Heart right ventricle (tissue), 16 donors: ENCODE data around the gene C3orf20. TPM values are rescaled to one million over a fixed set of nuclear protein-coding genes. Genes with fewer than 3 reads are reported as not detected.

Source experiments
- ATAC-seq, 8 donors: fragments of 200-7000 bp; cut with Tn5 transposase; one replicate each; pipeline ENCODE4 v1.9.1; 2020; ENCODE audit warnings: mild to moderate bottlenecking in 8 of 8, moderate library complexity in 8 of 8, moderate number of reproducible peaks in 1 of 8
- DNase-seq, 2 donors: peaks; one replicate each; pipeline ENCODE4 v3.0.0-alpha.2; 2020
- H3K27ac ChIP-seq, 10 donors: fragments of 200-600 bp; sonication (generic) in 2 of 10; one replicate each; pipeline versions ENCODE4 v1.5.0 to v1.8.0; 2020 to 2022; ENCODE audit warnings: mild to moderate bottlenecking in 3 of 10
- H3K27me3 ChIP-seq, 7 donors: fragments of 200-600 bp; one replicate each; pipeline ENCODE4 v1.8.0; 2021 to 2022; ENCODE audit warnings: mild to moderate bottlenecking in 2 of 7
- H3K36me3 ChIP-seq, 9 donors: fragments of 200-600 bp; sonication (generic) in 1 of 9; one replicate each; pipeline versions ENCODE4 v1.5.0 to v1.8.0; 2020 to 2022; ENCODE audit warnings: mild to moderate bottlenecking in 2 of 9
- H3K4me1 ChIP-seq, 9 donors: fragments of 200-600 bp; sonication (generic) in 1 of 9; one replicate each; pipeline versions ENCODE4 v1.5.0 to v1.8.0; 2020 to 2022; ENCODE audit warnings: mild to moderate bottlenecking in 4 of 9
- H3K4me3 ChIP-seq, 10 donors: fragments of 200-600 bp; sonication (generic) in 2 of 10; one replicate each; pipeline versions ENCODE4 v1.5.0 to v1.8.0; 2020 to 2022; ENCODE audit warnings: mild to moderate bottlenecking in 7 of 10, moderate library complexity in 2 of 10
- H3K9me3 ChIP-seq, 11 donors: fragments of 200-600 bp in 10 of 11; sonication (generic) in 2 of 11; one replicate each; pipeline versions ENCODE4 v1.5.0 to v1.8.0; 2013 to 2022; ENCODE audit warnings: mild to moderate bottlenecking in 2 of 11, control low read depth in 1 of 11, moderate library complexity in 1 of 11
- WGBS, 2 donors: extraction: QIAGEN DNeasy Blood & Tissue Kit; methylation state at CpG; one replicate each; pipeline ENCODE4 v1.1.7; 2013; ENCODE audit warnings: inconsistent platforms in 1 of 2; 5-methylcytosine and 5-hydroxymethylcytosine counted together
- intact Hi-C, 10 donors: fragments of 100-400 bp; cut with DNase I; formaldehyde crosslinking; loops; one replicate each; pipeline versions ENCODE4 v1.11.1 to v1.14.2; 2022
- polyA plus RNA-seq, 2 donors: library from polyadenylated mRNA; stranded (reverse); fragments of 200-250 nt; gene quantifications; one replicate each; pipeline ENCODE4 v1.2.3, GENCODE V29; 2013
- total RNA-seq, 10 donors: library from RNA; stranded (reverse); fragmentation: NEBNext Ultra II Directional in 3 of 10; extraction: Animal tissue kit (Norgen Biotek cat#: 25700) in 3 of 10; gene quantifications; one replicate each; pipeline versions ENCODE4 v1.2.1 to v1.2.4, GENCODE V29; 2021 to 2023
- TF ChIP-seq, protein P1 (sequence below), 9 donors: fragments of 200-600 bp; sonication (generic) in 2 of 9; IDR thresholded peaks; one replicate each; pipeline versions ENCODE4 v1.5.0 to v1.8.0; 2021 to 2022; ENCODE audit warnings: antibody characterized with exemption in 9 of 9, mild to moderate bottlenecking in 5 of 9, moderate library complexity in 1 of 9
- donor health status: Arrhythmogenic right ventricular cardiomyopathy.
- donor health status: ischemic (EF 13 %, LVEDD 7.1; RV severe dilation, severe dysfunction).
- donor health status: healthy with polysubstance abuse.
- donor health status: DM: no; HTN: yes; CAD: no.
- donor health status: DM: no; HTN: no; CAD: no.
- donor health status: ischemic (EF 25% LVEDD 6.9; RV normal size, moderate dysfunction).
- donor health status: ischemic (EF 25% LVEDD 5.7; RV mildly dilated, moderate dysfunction).
- donor health status: healthy.
- donor health status: DM: yes; HTN: yes; CAD: no.
- donor health status: Ischemic cardiomyopathy.
- donor health status: ischemic (EF 35%, LVEDD 5.7; RV mildly dilated, moderate dysfunction).
- donor health status: nonischemic (EF 11% LVEDD 7.7; RV severe dilation, severe dysfunction).
- donor health status: DM: yes; HTN: yes; CAD: no.
- donor health status: PGD.
- donor health status: ischemic (EF 29% LVEDD 5.4; RV normal size, mild dysfunction).
- donor health status: nonischemic (EF 23%, LVEDD 6.1; RV moderate dilation, normal function).

Gene C3orf20
- total and polyA plus RNA-seq, 12 donors: 0.10 to 0.36 (median 0.16) TPM; not detected in 7

- TF ChIP-seq, protein P1, sequence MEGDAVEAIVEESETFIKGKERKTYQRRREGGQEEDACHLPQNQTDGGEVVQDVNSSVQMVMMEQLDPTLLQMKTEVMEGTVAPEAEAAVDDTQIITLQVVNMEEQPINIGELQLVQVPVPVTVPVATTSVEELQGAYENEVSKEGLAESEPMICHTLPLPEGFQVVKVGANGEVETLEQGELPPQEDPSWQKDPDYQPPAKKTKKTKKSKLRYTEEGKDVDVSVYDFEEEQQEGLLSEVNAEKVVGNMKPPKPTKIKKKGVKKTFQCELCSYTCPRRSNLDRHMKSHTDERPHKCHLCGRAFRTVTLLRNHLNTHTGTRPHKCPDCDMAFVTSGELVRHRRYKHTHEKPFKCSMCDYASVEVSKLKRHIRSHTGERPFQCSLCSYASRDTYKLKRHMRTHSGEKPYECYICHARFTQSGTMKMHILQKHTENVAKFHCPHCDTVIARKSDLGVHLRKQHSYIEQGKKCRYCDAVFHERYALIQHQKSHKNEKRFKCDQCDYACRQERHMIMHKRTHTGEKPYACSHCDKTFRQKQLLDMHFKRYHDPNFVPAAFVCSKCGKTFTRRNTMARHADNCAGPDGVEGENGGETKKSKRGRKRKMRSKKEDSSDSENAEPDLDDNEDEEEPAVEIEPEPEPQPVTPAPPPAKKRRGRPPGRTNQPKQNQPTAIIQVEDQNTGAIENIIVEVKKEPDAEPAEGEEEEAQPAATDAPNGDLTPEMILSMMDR (IDR thresholded peaks at IDR 0.05): no peak
- Histone ChIP-seq H3K27ac (no peak overlapping the region), H3K9me3 (peaks cover 0 to 13% (median 6%) of the 10 kb centered on the region in 11 donors), H3K4me3 (no peak overlapping the region), H3K27me3 (peaks cover 0 to 6% (median 0%) of the 10 kb centered on the region in 7 donors), H3K36me3 (no peaks in the 10 kb centered on the region), H3K4me1 (peaks cover 0 to 7% (median 0%) of the 10 kb centered on the region in 9 donors)
- no peak for ATAC-seq
- intact Hi-C loops: no loop called here
- no peak for DNase-seq
- WGBS, 2 donors: 82 to 83% methylated on average over 2 of the region's 2 CpGs
Measured at GRCh38 chr3:14688525-14688924, 13.6 kb downstream of the C3orf20 start.

DNA sequence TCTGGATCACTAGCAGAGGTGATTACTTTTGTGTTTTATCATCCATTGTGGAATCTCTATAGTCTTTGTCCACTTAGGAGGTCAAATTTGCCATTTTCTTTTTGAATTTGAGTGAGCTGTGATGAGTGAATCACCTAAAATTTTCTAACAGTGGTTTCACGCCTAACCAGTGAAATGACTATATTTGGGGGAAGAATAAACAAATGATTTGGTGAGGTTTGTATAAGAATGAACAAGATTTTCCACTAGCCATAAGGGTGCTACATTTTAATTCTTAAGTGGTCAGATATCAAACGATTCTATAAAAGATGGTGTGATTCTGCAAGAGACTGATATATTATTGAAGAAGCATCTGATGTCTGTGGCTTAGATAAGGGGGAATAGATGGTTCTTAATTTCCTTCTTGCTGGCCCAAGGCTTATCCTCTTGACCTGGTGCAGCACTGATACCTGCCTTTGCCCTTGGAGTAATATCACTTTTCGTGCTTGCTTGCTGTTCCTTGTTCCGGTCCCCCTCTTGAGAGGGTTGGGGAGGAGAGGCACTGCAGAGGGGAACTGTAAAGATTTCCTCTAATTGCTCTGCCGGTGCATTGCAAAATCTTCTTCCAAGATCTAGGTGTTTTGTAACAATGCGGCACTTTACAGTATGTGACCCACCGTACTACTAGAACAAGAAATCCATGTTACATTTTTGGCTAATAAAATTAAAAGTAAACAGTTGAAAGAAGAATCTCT is 14.5 kb downstream of the C3orf20 start:
- Histone ChIP-seq H3K27ac (no peak overlapping the region), H3K27me3 (peaks cover 0 to 6% (median 0%) of the 10 kb centered on the region in 7 donors), H3K4me3 (no peak overlapping the region), H3K36me3 (no peaks in the 10 kb centered on the region), H3K9me3 (peaks cover 0 to 20% (median 6%) of the 10 kb centered on the region in 11 donors), H3K4me1 (peaks cover 0 to 7% (median 0%) of the 10 kb centered on the region in 9 donors)
- DNase-seq: no peak
- TF ChIP-seq, protein P1 (IDR thresholded peaks at IDR 0.05): no peak
- ATAC-seq: no peak
- intact Hi-C loops: no loop called here
- 78 to 80% methylated on average over 7 of the region's 7 CpGs for WGBS, 2 donors

GRCh38 chr3:14691239-14691638 is 16.3 kb downstream of the C3orf20 start:
- no peak for ATAC-seq
- Histone ChIP-seq H3K4me1 (peaks cover 0 to 7% (median 0%) of the 10 kb centered on the region in 9 donors), H3K27me3 (peaks cover 0 to 6% (median 0%) of the 10 kb centered on the region in 7 donors), H3K36me3 (no peaks in the 10 kb centered on the region), H3K27ac (no peak overlapping the region), H3K4me3 (no peak overlapping the region), H3K9me3 (peaks cover 0 to 20% (median 6%) of the 10 kb centered on the region in 11 donors)
- TF ChIP-seq, protein P1 (IDR thresholded peaks at IDR 0.05): no peak
- no peak for DNase-seq
- 89 to 93% methylated on average over 4 of the region's 4 CpGs for WGBS, 2 donors
- intact Hi-C loops: no loop called here

- DNase-seq: no peak
- WGBS, 2 donors: 95 to 100% methylated on average over 1 of the region's 1 CpG
- Histone ChIP-seq H3K27ac (no peak overlapping the region), H3K9me3 (peaks cover 0 to 20% (median 6%) of the 10 kb centered on the region in 11 donors), H3K27me3 (peaks cover 0 to 6% (median 0%) of the 10 kb centered on the region in 7 donors), H3K36me3 (no peaks in the 10 kb centered on the region), H3K4me3 (no peak overlapping the region), H3K4me1 (peaks cover 0 to 7% (median 0%) of the 10 kb centered on the region in 9 donors)
- intact Hi-C loops: no loop called here
- TF ChIP-seq, protein P1 (IDR thresholded peaks at IDR 0.05): no peak
- ATAC-seq: no peak
Measured at GRCh38 chr3:14691719-14692118, 16.8 kb downstream of the C3orf20 start.
